T-cell (primary cell): ENCODE results near the gene ULK4. TPM values are rescaled to one million over a fixed set of nuclear protein-coding genes. Genes with fewer than 3 reads are reported as not detected.

ENCODE experiments used
- ATAC-seq, 4 experiments: fragments of 200-7000 bp in 3 of 4; fragments of 150-1000 bp in 1 of 4; cut with Tn5 transposase; replicated peaks in 1 of 4; 1 replicate in 3 of 4; 2 replicates in 1 of 4; pipeline ENCODE4 v1.10.0; 2021; ENCODE audit warnings: moderate library complexity in 3 of 4, mild to moderate bottlenecking in 2 of 4, moderate number of reproducible peaks in 1 of 4
- CTCF ChIA-PET, 2 donors: fragments of 300-600 bp; sonication (Branson Sonifier 250); formaldehyde crosslinking; loops; one replicate each; lab custom pipeline; 2022; ENCODE audit warnings: antibody characterized with exemption in 2 of 2; lab: Charles Lee
- POLR2A ChIA-PET, 2 donors: fragments of 300-600 bp; sonication (Branson Sonifier 250); formaldehyde crosslinking; loops; one replicate each; lab custom pipeline; 2022; ENCODE audit warnings: antibody characterized with exemption in 2 of 2; lab: Charles Lee
- DNase-seq, 35 experiments: peaks; one replicate each; pipeline versions ENCODE4 v3.0.0 to v3.0.0-alpha.2; 2013 to 2023
- H3K27ac ChIP-seq: one replicate; pipeline ENCODE4 v1.5.1; 2013; ENCODE audit warnings: low read length
- H3K27me3 ChIP-seq, 2 experiments: replicated peaks in 1 of 2; 1 replicate in 1 of 2; 2 replicates in 1 of 2; pipeline versions ENCODE4 v1.6.1 to v1.7.0; 2013; ENCODE audit warnings: low read length in 1 of 2, mixed read lengths in 1 of 2; ENCODE audit not compliant: control insufficient read depth in 2 of 2, insufficient read depth in 2 of 2; ENCODE audit errors: extremely low read depth in 1 of 2
- H3K36me3 ChIP-seq, 2 donors: 1 replicate in 1 of 2; 2 replicates in 1 of 2; pipeline versions ENCODE4 v1.6.1 to v1.7.0; 2013; ENCODE audit warnings: low read length in 1 of 2; ENCODE audit not compliant: control insufficient read depth in 2 of 2, insufficient read depth in 1 of 2; ENCODE audit errors: extremely low read depth in 1 of 2
- H3K4me1 ChIP-seq, 2 experiments: 1 replicate in 1 of 2; 2 replicates in 1 of 2; pipeline versions ENCODE4 v1.6.1 to v1.7.0; 2013; ENCODE audit warnings: low read length in 2 of 2, mixed read lengths in 1 of 2; ENCODE audit not compliant: insufficient read depth in 2 of 2, control insufficient read depth in 1 of 2; ENCODE audit errors: extremely low read depth in 1 of 2
- H3K4me3 ChIP-seq, 2 donors: 1 replicate in 1 of 2; 2 replicates in 1 of 2; pipeline versions ENCODE4 v1.5.1 to v1.7.0; 2013; ENCODE audit warnings: mild to moderate bottlenecking in 2 of 2, low read length in 1 of 2, moderate library complexity in 1 of 2; ENCODE audit not compliant: control insufficient read depth in 1 of 2; ENCODE audit errors: extremely low read depth in 1 of 2
- H3K9me3 ChIP-seq: 2 replicates; pipeline ENCODE4 v1.7.0; 2013
- H3K27ac Mint-ChIP-seq, 2 donors: one replicate each; pipeline ENCODE4 v1.8.0; 2020 to 2021; ENCODE audit warnings: mild to moderate bottlenecking in 2 of 2, mixed read lengths in 2 of 2
- H3K27me3 Mint-ChIP-seq, 2 donors: one replicate each; pipeline ENCODE4 v1.8.0; 2021 to 2022; ENCODE audit warnings: mixed read lengths in 2 of 2
- H3K36me3 Mint-ChIP-seq: one replicate; pipeline ENCODE4 v1.8.0; 2021; ENCODE audit warnings: mixed read lengths
- H3K4me1 Mint-ChIP-seq, 3 donors: one replicate each; pipeline ENCODE4 v1.8.0; 2020 to 2022; ENCODE audit warnings: mixed read lengths in 3 of 3, mild to moderate bottlenecking in 1 of 3
- H3K4me3 Mint-ChIP-seq, 3 donors: one replicate each; pipeline ENCODE4 v1.8.0; 2020 to 2022; ENCODE audit warnings: mild to moderate bottlenecking in 3 of 3, mixed read lengths in 3 of 3, moderate library complexity in 3 of 3
- H3K9me3 Mint-ChIP-seq, 3 donors: one replicate each; pipeline ENCODE4 v1.8.0; 2020 to 2022; ENCODE audit warnings: mixed read lengths in 3 of 3
- WGBS: methylation state at CpG from one replicate; pipeline ENCODE4 v1.1.5; 2013; ENCODE audit warnings: missing lambda C conversion rate; ENCODE audit not compliant: insufficient coverage; 5-methylcytosine and 5-hydroxymethylcytosine counted together
- total RNA-seq, 35 experiments: library from RNA in 6 of 35; stranded (reverse) in 6 of 35; fragments of 120-200 nt in 1 of 35; gene quantifications; one replicate each; pipeline versions ENCODE4 v1.2.1 to v1.2.4 and lab custom pipeline; 2013 to 2026

ULK4 gene
- total RNA-seq, 5 donors from 2014 or later (not counting 1 experiment from before 2014, with no cell fraction given) = 17.5 to 28.2 (median 19.7) TPM

DNA sequence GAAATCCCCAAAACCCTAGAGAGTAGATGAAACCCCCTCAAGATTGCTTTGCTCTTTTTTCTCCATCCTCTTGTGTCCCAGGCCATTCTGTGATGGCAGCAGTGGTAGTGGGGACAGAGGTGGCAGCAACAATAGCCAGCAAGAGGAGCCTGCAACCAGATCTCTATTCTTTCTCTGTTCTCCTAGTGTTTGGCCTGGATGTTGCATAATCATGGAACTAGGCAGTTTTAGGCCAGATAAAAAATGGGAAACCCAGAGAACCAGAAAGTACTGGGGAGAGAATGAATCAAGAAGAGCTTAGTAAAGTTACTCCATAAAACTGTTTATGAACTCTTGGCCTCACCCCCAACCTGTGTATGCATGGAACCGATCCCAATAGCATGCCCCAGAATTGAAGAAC lies 710.3 kb downstream of the ULK4 start:
- ChIA-PET CTCF (no interaction called here), POLR2A (interaction anchor here in 1 of 2 donors (0.6 kb wide), 2 partner anchors 49 to 52 kb away, joined by 3 to 4 read pairs; partner anchors contain the start of gene CTNNB1)
- peaks cover 20% of the 10 kb centered on the region for H3K36me3 Mint-ChIP-seq
- no peak overlapping the region for H3K4me3 Mint-ChIP-seq
- no peak overlapping the region for H3K27ac Mint-ChIP-seq
- Histone ChIP-seq H3K27me3 (no peaks in the 10 kb centered on the region), H3K9me3 (no peaks in the 10 kb centered on the region), H3K4me1 (no peaks in the 10 kb centered on the region), H3K4me3 (no peak overlapping the region), H3K36me3 (no peaks in the 10 kb centered on the region), H3K27ac (no peak overlapping the region)
- no peaks in the 10 kb centered on the region for H3K27me3 Mint-ChIP-seq
- peaks cover 0 to 20% (median 4%) of the 10 kb centered on the region in 3 donors for H3K9me3 Mint-ChIP-seq
- 100% methylated on average over 1 of the region's 1 CpG for WGBS
- DNase-seq (no peak), ATAC-seq (no peak)
- H3K4me1 Mint-ChIP-seq = no peaks in the 10 kb centered on the region

DNA sequence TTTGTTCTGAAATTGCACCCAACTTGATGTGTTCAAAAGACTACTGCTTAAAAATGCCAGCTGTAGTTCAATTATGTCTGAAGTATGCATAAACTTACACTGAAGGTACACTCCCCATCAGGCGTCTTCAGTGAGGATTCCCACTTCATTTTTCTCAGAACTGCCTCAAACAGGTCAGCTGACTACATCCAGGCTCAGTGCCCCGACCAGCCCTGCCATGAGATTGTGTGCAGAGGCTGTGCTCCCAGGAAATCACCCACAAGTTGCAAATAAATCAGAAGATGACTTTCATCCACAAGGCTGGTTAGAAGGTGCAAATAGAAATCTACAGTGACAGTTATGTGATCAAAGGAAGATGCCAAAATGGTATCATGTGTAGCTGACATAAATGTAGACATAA lies 711.1 kb downstream of the ULK4 start:
- ATAC-seq (no peak), DNase-seq (no peak)
- no peaks in the 10 kb centered on the region for H3K27me3 Mint-ChIP-seq
- Histone ChIP-seq H3K4me3 (no peak overlapping the region), H3K9me3 (no peaks in the 10 kb centered on the region), H3K36me3 (no peaks in the 10 kb centered on the region), H3K4me1 (no peaks in the 10 kb centered on the region), H3K27me3 (no peaks in the 10 kb centered on the region), H3K27ac (no peak overlapping the region)
- no peaks in the 10 kb centered on the region for H3K4me1 Mint-ChIP-seq
- no peak overlapping the region for H3K27ac Mint-ChIP-seq
- 67% methylated on average over 1 of the region's 2 CpGs for WGBS
- H3K4me3 Mint-ChIP-seq = no peak overlapping the region
- peaks cover 0 to 20% (median 4%) of the 10 kb centered on the region in 3 donors for H3K9me3 Mint-ChIP-seq
- CTCF ChIA-PET = no interaction called here
- POLR2A ChIA-PET = interaction anchor here in 1 of 2 donors (0.6 kb wide), 1 partner anchor 51 kb away, joined by 4 read pairs; the partner anchor contains the start of gene CTNNB1
- H3K36me3 Mint-ChIP-seq = peaks cover 20% of the 10 kb centered on the region

DNA sequence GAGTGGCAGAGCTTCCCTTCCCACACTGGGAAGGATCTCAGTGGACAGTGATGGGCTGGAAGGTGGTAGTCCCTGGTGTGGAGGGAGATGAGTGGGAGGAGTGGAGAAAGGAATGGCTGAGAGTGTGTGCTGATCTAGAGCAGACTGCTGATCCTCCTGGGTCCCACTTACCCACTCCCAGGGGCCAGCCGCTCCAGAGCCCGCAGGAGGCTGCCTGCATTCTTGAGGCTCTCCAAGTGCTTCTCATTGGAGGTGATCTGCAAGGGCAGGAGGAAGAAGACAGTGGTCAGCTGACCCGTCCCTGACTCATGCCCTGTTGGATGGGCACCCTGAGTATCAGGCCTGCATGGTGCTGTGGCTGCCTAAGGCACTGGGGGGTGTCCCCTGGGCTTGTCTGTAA lies 712.6 kb downstream of the ULK4 start:
- Histone ChIP-seq H3K27me3 (no peaks in the 10 kb centered on the region), H3K36me3 (no peaks in the 10 kb centered on the region), H3K27ac (no peak overlapping the region), H3K9me3 (no peaks in the 10 kb centered on the region), H3K4me3 (no peak overlapping the region), H3K4me1 (no peaks in the 10 kb centered on the region)
- Mint-ChIP-seq H3K4me1 (no peaks in the 10 kb centered on the region), H3K4me3 (no peak overlapping the region), H3K9me3 (peaks cover 0 to 20% (median 4%) of the 10 kb centered on the region in 3 donors), H3K27me3 (no peaks in the 10 kb centered on the region), H3K27ac (no peak overlapping the region), H3K36me3 (peaks cover 25% of the 10 kb centered on the region)
- POLR2A ChIA-PET = no interaction called here
- CTCF ChIA-PET = no interaction called here
- no peak for DNase-seq
- no peak for ATAC-seq
- 80% methylated on average over 1 of the region's 3 CpGs for WGBS

DNA sequence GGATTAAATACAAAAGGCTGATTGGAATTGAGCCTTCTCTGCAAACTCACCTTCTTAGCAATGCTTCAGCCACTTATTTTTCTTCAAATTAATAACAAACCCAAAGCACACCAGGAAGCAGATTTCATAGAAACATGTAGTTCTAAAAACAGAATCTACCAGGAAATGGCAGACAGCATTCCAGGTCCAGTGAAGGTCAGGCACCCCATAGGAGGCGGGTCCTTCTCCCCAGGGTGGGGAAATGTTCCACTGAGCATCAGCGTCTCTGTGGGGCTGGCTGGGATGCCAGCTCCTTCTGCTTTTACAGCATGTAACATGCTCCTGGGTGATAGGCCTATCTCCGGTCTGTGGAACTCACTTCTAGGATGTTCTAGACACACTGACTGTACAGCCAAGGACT lies 713.4 kb downstream of the ULK4 start:
- Histone ChIP-seq H3K9me3 (no peaks in the 10 kb centered on the region), H3K4me1 (no peaks in the 10 kb centered on the region), H3K36me3 (no peaks in the 10 kb centered on the region), H3K27ac (no peak overlapping the region), H3K4me3 (no peak overlapping the region), H3K27me3 (no peaks in the 10 kb centered on the region)
- WGBS = 91% methylated on average over 3 of the region's 3 CpGs
- CTCF ChIA-PET = no interaction called here
- H3K36me3 Mint-ChIP-seq = peaks cover 22% of the 10 kb centered on the region
- DNase-seq (no peak), ATAC-seq (no peak)
- no peak overlapping the region for H3K27ac Mint-ChIP-seq
- H3K9me3 Mint-ChIP-seq = peaks cover 0 to 15% (median 4%) of the 10 kb centered on the region in 3 donors
- POLR2A ChIA-PET = no interaction called here
- H3K27me3 Mint-ChIP-seq = no peaks in the 10 kb centered on the region
- H3K4me1 Mint-ChIP-seq = no peaks in the 10 kb centered on the region
- H3K4me3 Mint-ChIP-seq = no peak overlapping the region

DNA sequence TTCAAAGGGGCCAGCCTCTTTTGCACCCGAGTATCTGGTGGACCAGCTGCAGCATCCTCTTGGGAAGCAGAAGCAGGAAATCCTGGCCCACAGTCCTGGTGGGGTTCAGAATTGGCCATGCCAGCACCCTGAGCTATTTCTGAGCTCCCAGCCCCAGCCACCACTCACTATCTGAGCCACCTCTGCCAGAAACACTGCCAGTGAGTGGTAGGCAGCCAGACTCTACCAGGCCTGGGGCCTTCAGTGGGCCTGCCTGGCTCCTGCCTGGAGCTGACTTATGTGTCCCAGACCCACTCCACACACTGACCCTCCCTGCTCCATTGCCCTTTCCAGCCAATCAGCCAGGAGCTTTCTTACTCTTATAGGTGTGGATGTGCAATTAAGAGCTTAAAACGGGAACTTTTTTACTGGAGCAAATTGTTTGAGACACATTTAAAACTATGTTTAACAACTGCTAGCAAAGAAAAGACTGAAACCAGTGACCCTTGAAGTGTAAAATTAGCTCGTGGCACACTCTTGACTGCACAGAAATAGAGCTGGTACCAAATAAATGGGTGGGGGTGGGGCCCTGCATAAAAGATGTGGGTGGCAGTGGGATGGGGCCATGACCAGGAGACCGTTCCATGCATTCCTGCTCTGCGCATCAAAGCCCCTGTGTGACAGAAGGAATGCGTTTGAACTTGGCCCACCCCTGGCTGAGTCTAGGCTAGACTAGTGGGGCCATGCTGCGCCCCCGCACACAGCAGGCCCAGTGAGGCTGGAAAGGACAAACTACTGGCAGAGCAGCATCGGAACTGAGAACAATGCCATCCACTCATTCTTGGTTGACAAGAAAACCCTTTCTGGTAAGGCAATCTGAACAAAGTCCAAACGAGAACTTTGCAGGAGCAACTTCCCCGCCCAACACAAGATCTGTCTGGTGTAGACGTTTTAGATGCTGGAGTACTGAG lies 714.6 kb downstream of the ULK4 start:
- Histone ChIP-seq H3K4me1 (no peaks in the 10 kb centered on the region), H3K9me3 (no peaks in the 10 kb centered on the region), H3K36me3 (no peaks in the 10 kb centered on the region), H3K4me3 (no peak overlapping the region), H3K27ac (no peak overlapping the region), H3K27me3 (no peaks in the 10 kb centered on the region)
- ATAC-seq (no peak), DNase-seq (no peak)
- ChIA-PET POLR2A (no interaction called here), CTCF (no interaction called here)
- no peaks in the 10 kb centered on the region for H3K27me3 Mint-ChIP-seq
- no peak overlapping the region for H3K27ac Mint-ChIP-seq
- 91% methylated on average over 11 of the region's 12 CpGs for WGBS
- H3K36me3 Mint-ChIP-seq = peaks cover 18% of the 10 kb centered on the region
- peaks cover 0 to 6% (median under 1%) of the 10 kb centered on the region in 3 donors for H3K9me3 Mint-ChIP-seq
- H3K4me3 Mint-ChIP-seq = no peak overlapping the region
- H3K4me1 Mint-ChIP-seq = no peaks in the 10 kb centered on the region

DNA sequence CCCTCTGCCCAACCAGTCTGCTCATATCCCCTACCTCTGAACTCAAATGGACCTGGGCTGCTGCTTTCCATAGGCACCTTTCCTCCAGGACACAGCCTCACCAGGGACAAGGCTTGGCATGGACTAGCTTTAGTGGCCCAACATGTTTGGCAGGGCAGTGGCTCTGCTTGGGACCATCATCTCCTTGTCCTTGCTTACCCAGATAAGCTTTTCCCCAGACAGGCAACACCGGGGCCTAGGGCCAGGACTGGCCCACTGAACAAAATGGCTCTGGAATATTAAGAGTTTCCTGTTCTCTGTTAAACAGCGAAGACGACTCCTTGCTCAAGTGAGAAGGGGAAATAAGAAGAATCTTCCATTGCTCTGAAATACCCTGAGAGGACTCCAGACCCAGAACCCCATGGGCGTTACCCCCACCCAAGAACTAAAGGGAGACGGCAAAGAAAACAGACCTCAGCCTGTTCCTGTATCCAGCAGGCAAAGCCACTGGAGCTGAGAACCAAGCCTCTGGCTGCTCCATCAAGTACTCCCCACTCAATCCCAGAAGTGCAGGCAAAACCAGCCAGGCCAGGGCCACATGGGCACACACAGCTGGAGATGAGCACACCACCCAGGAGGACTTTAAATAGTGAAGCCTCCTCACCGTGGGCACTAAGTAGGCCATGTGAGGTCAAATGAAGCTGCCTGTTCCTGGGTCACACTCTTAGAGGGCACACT lies 717.1 kb downstream of the ULK4 start:
- POLR2A ChIA-PET = no interaction called here
- Mint-ChIP-seq H3K4me3 (no peak overlapping the region), H3K36me3 (peaks cover 12% of the 10 kb centered on the region), H3K4me1 (no peaks in the 10 kb centered on the region), H3K9me3 (no peaks in the 10 kb centered on the region), H3K27me3 (no peaks in the 10 kb centered on the region), H3K27ac (peak overlapping the region; percentile 39)
- ATAC-seq (peak in 2 of 4 experiments; percentile 11 to 15), DNase-seq (no peak)
- no peak overlapping the region for H3K4me3 ChIP-seq
- no peak overlapping the region for H3K27ac ChIP-seq
- 100% methylated on average over 2 of the region's 6 CpGs for WGBS
- H3K9me3 ChIP-seq = no peaks in the 10 kb centered on the region
- peaks cover 2 to 3% of the 10 kb centered on the region in 2 donors for H3K36me3 ChIP-seq
- no peaks in the 10 kb centered on the region for H3K27me3 ChIP-seq
- no peaks in the 10 kb centered on the region for H3K4me1 ChIP-seq
- CTCF ChIA-PET = no interaction called here
